Measurements from ENCODE around the gene SYCP3. TPM values are rescaled to one million over a fixed set of nuclear protein-coding genes. Genes with fewer than 3 reads are reported as not detected.

Gene SYCP3
- total and polyA plus RNA-seq, 3 donors from 2014 or later = 42.4 to 127 (median 69.4) TPM

GRCh38 chr12:101714877-101715444, 24.3 kb downstream of the SYCP3 start:
- Histone ChIP-seq H3K27ac (peak overlapping the region in 1 of 2 donors; percentile 76), H3K4me3 (no peak overlapping the region), H3K36me3 (ENCODE audit: low read depth, missing control alignments) (no peaks in the 10 kb centered on the region), H3K4me1 (peaks cover 14% of the 10 kb centered on the region), H3K9me3 (no peaks in the 10 kb centered on the region), H3K27me3 (no peaks in the 10 kb centered on the region)
- intact Hi-C loops (cut with DNase I; ENCODE audit: low total_unique reads) = no loop called here
- no peak for DNase-seq
- WGBS, 2 donors = 79 to 89% methylated on average over 3 of the region's 3 CpGs
- TF ChIP-seq POLR2A (IDR thresholded peaks at IDR 0.05) = no peak
- no peak for TF ChIP-seq CTCF (IDR thresholded peaks at IDR 0.05)

DNA sequence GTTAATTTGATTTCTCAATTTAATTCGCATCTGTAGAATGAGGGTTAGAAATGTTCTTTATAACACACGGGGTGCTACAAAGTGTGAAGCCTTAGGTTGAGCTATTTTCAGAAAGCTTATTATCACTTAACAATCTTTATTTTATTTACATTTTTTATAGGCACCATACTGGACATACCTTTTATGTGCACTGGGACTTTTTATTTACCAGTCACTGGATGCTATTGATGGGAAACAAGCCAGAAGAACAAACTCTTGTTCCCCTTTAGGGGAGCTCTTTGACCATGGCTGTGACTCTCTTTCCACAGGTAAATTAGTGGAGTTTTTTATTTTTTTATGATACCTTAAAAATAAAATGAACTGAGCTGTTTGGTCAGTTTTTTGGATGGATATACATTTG, 25.3 kb downstream of the SYCP3 start:
- DNase-seq = no peak

GRCh38 chr12:101713059-101713682, 26.1 kb downstream of the SYCP3 start:
- Histone ChIP-seq H3K4me3 (no peak overlapping the region), H3K4me1 (peaks cover 14% of the 10 kb centered on the region), H3K36me3 (ENCODE audit: low read depth, missing control alignments) (no peaks in the 10 kb centered on the region), H3K27ac (peak overlapping the region; percentile 22 to 76), H3K27me3 (no peaks in the 10 kb centered on the region), H3K9me3 (no peaks in the 10 kb centered on the region)
- DNase-seq = peak; percentile 85
- TF ChIP-seq POLR2A (IDR thresholded peaks at IDR 0.05) (no peak), CTCF (IDR thresholded peaks at IDR 0.05) (no peak)
- intact Hi-C loops (cut with DNase I; ENCODE audit: low total_unique reads) = no loop called here
- WGBS, 2 donors = 19 to 47% methylated on average over 5 of the region's 5 CpGs

More for the DNA sequence above, 25.3 kb downstream of the SYCP3 start:
- TF ChIP-seq CTCF (IDR thresholded peaks at IDR 0.05) (no peak), POLR2A (IDR thresholded peaks at IDR 0.05) (no peak)
- WGBS, 2 donors = 70 to 73% methylated on average over 2 of the region's 2 CpGs
- Histone ChIP-seq H3K27ac (peak overlapping the region; percentile 22 to 76), H3K27me3 (no peaks in the 10 kb centered on the region), H3K9me3 (no peaks in the 10 kb centered on the region), H3K36me3 (ENCODE audit: low read depth, missing control alignments) (no peaks in the 10 kb centered on the region), H3K4me1 (peaks cover 14% of the 10 kb centered on the region), H3K4me3 (no peak overlapping the region)
- intact Hi-C loops (cut with DNase I; ENCODE audit: low total_unique reads) = no loop called here

- Histone ChIP-seq H3K4me3 (no peak overlapping the region), H3K27ac (no peak overlapping the region), H3K9me3 (no peaks in the 10 kb centered on the region), H3K36me3 (ENCODE audit: low read depth, missing control alignments) (no peaks in the 10 kb centered on the region), H3K4me1 (peaks cover 12% of the 10 kb centered on the region), H3K27me3 (no peaks in the 10 kb centered on the region)
- no peak for DNase-seq
- TF ChIP-seq POLR2A (IDR thresholded peaks at IDR 0.05) = no peak
- TF ChIP-seq CTCF (IDR thresholded peaks at IDR 0.05) = no peak
- intact Hi-C loops (cut with DNase I; ENCODE audit: low total_unique reads) = no loop called here
- 83 to 90% methylated on average over 4 of the region's 4 CpGs for WGBS, 2 donors
Observed at GRCh38 chr12:101710288-101710687, 29.0 kb downstream of the SYCP3 start.
